GM20000 (cell line): ENCODE data around the gene SNTG2.

ENCODE experiments used
- DNase-seq: peaks from one replicate; pipeline ENCODE4 v3.0.0; 2012; ENCODE audit warnings: low spot score
- TF ChIP-seq, protein P1 (sequence below): IDR thresholded peaks from 2 replicates; pipeline ENCODE4 v1.5.1; 2012; ENCODE audit warnings: mild to moderate bottlenecking, control low read depth; ENCODE audit errors: extremely low read depth, missing control alignments

SNTG2 gene

DNA sequence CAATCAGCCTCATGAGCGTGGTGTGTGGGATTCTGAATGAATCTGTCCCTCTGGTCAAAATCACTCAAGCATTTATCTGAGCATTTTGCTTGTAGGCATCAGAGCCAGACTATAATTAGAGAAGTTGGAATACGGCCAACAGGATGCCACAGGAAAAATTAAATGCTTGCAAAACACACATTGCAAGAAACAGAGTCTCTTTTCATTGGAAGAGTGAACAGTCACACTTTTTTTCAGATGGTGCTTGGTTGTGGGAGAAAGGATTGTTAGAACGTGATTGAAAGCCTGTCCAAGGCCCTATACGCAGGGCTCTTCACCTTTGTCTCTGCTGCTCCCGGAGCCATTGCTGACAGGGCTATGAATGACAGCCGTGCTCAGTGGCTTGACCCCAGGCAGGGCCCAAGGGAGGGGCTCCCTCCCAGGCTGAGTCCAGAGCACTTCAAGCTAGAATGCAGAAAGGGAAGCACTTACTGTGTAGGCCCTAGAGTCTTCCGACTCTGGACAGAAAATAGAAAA is 59.8 kb downstream of the SNTG2 start:
- TF ChIP-seq, protein P1, sequence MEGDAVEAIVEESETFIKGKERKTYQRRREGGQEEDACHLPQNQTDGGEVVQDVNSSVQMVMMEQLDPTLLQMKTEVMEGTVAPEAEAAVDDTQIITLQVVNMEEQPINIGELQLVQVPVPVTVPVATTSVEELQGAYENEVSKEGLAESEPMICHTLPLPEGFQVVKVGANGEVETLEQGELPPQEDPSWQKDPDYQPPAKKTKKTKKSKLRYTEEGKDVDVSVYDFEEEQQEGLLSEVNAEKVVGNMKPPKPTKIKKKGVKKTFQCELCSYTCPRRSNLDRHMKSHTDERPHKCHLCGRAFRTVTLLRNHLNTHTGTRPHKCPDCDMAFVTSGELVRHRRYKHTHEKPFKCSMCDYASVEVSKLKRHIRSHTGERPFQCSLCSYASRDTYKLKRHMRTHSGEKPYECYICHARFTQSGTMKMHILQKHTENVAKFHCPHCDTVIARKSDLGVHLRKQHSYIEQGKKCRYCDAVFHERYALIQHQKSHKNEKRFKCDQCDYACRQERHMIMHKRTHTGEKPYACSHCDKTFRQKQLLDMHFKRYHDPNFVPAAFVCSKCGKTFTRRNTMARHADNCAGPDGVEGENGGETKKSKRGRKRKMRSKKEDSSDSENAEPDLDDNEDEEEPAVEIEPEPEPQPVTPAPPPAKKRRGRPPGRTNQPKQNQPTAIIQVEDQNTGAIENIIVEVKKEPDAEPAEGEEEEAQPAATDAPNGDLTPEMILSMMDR: no peak
- DNase-seq: no peak

DNA sequence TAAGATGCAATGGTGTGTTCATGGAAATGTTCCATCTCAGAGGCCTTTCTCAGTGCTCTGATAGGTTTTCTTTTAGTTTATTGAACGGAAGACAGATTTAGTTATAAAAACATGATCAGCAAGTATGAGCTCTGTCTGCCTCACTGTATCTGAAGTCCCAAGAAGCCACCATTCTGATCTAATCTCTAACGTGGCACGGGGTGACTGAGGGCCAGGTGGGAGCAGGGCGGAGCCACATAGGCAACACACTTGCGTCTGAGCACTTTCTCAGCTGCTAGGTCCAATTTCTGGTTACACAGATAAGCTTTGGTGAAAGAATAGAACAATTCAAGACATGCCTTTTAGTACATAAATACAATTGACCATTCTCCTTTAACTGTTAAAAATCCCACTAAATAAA is 60.4 kb downstream of the SNTG2 start:
- no peak for DNase-seq
- TF ChIP-seq, protein P1: no peak

DNA sequence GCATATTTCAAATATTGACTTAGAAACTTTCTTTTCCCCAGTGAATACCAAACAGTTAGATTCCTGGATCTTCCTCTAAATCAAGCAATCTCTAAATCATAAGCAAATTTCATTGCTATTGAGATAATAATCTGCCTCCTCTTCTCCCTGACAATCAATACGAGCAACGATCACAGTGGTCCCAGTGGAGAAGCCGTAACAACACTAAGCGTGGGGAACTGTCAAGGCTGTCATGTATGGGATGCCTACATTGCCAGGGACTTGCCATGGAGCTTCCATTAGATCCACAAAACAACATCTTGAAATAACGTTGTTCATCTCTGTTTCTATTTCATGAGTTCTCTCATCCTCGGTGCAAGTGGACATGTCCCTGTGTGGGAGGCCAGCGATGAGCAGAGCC is 61.3 kb downstream of the SNTG2 start:
- TF ChIP-seq, protein P1: no peak
- no peak for DNase-seq

DNA sequence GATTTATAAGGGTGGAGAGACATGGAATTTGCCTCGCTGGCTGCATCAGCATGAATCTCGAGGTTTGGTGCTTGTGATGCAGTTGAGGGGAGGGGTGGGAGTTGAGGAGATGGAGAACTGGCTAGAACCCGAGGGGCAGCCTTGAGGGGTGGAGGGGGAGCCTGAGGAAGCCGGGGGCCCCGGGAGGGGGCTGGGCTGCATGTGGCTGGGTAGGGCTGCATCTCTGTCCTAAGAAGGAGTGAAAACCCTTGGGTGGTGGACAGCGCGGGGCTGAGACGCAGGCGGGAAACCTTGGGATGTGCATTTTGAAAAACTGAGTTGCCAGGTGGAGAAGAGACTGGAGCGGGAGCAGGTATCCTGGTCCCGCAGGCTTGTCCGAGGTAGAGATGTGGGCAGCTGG is 64.2 kb downstream of the SNTG2 start:
- TF ChIP-seq, protein P1: no peak
- no peak for DNase-seq

DNA sequence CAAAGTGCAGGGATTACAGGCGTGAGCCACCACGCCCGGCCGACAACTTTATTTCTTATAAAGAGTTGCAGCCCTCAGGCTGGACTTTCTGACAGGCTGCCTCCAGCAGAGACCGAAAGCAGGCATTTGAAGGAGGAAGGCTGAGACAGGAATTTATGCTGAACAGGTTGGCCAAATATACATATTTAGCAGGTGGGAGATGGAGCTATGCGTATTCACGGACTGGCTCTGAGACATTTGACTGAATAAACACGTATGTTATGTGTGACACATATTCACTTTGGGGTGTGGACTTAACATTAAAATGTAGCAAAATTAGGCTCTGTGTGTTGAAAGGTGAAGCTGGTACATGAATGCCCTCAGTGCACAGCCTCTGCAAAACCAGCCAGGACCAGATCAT is 65.9 kb downstream of the SNTG2 start:
- TF ChIP-seq, protein P1: no peak

DNA sequence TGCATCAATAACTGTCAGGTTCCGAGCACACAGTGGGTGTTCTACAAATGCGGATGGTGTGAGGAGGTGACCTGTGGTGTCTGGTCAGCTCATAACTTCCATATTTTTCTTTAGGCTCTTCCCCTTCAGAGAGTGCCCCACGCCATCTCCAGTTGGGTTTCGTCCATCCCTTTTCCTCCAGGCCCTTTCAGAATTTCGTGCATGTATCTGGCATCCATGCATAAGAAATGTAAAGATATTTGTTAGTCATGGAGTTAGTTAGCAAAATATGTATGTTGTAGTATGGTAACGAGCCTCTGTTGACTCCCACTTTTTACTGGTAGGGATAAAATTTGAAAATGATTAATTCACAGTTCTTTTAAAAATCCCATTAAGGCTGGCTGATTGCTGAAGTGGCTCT is 67.2 kb downstream of the SNTG2 start:
- DNase-seq: no peak
- TF ChIP-seq, protein P1: no peak

More for the DNA sequence above, 65.9 kb downstream of the SNTG2 start:
- no peak for DNase-seq

DNA sequence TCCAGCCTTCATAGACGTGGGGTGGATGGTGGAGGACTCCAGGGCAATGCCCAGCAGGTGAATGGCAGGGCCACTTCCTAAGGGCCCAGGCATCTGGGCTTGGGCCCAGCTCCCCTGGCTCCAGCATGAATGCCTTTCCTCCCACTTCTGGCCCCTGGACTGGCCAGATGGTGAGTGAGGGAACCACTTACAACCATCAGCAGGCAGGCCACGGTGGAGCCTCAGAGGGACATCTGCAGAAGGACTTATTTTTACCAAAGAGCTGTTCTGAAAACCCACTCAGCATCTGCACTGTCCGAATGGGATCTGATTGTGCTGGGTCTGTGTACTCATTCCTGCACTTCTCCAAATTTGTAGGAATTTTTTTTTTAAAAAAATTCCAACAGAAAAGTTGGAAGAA is 69.6 kb downstream of the SNTG2 start:
- TF ChIP-seq, protein P1: no peak

More for the DNA sequence above, 69.6 kb downstream of the SNTG2 start:
- no peak for DNase-seq
